GM19455 (cell line): ENCODE measurements around the gene MASP1.

Experiments used
- ATAC-seq: cut with Tn5 transposase; IDR thresholded peaks from one replicate; pipeline ENCODE4 v1.9.1; 2021; ENCODE audit not compliant: unreplicated experiment

MASP1 gene

DNA sequence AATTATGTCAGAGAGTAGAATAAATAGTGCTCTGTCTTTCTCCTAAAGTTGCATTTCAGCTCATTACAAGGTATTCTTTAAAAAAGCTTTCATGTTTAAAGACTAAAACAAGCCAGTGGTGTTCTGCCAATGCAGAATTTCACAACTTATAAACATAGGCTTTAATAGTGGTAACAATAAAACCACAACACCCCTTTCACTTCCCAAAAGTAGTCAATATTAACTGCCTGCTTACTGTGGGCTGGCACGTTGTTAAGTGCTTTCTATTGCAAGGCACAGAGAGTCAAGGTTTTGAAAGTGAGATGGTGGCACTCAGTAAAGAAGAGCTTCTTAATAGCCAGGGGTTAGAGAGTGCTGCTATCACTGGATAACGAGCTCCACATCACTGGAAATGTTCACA is 102.6 kb downstream of the MASP1 start:
- ATAC-seq: no peak

DNA sequence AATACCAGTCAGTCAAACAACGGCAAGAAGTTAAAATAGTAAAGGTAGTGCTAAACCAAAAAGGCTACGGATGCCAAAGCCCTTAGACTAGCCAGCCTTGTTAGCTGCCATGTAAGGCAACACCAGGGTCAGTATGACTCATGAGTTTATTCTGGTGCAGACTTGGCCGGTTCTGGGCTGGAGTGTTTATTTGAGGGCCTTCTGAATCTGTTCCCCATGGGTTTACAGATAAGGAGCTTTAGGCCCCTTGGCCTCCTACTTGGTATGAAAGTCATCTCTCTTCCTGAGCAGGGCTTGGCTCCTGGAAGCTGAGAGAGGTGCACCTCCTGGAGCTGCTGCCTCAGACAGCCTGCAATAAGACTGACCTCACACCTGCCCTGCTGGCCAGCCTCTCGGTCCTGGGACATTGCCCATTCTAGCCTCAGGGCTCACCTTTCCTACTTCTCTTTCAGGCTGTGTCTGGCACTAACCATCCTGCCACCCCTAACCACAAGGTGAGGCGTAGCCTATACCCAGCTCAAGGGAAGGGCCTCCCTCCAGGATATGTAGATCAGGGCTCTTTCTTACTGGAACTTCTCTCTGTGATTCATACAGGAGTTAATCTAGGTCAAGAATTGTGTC is 104.6 kb downstream of the MASP1 start:
- ATAC-seq: no peak

GRCh38 chr3:187186375-187186774 is 105.2 kb downstream of the MASP1 start:
- ATAC-seq: no peak

DNA sequence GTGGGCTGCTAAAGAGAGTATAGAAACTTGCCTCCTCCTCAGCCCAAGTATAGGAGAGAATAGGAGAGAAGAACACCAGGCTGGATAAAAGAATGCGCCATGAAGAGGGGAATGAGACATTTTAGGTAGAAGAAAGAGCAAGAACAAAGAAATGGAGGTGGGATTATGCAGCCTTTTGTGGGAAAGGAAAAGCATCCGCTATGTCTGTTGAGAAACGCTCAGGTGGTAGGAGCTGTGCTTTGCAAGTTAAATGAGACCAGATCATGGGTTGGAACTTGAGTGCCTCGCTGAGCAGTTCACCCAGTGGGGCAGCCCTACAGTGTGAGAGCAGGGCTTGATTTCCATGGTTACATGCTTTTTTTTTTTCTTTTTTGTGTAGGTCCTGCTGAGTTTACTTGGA is 105.8 kb downstream of the MASP1 start:
- ATAC-seq: no peak
